Kidney epithelial cell (primary cell): ENCODE results near the gene CX3CL1. TPM values are rescaled to one million over a fixed set of nuclear protein-coding genes. Genes with fewer than 3 reads are reported as not detected.

ENCODE experiments used
- DNase-seq: peaks from one replicate; pipeline ENCODE4 v3.0.0-alpha.2; 2010; ENCODE audit warnings: low read depth
- H3K27me3 ChIP-seq: 2 replicates; pipeline ENCODE4 v1.6.0; 2011; ENCODE audit warnings: low read length; ENCODE audit not compliant: control insufficient read depth, insufficient read depth
- H3K36me3 ChIP-seq: 2 replicates; pipeline ENCODE4 v1.5.1; 2011; ENCODE audit warnings: low read length; ENCODE audit not compliant: control insufficient read depth, insufficient read depth
- H3K4me3 ChIP-seq: 2 replicates; pipeline ENCODE4 v1.5.1; 2011; ENCODE audit warnings: low read depth, mild to moderate bottlenecking, control low read depth, low read length
- total RNA-seq: library from RNA; depleted of rRNA; stranded (reverse); fragments of >200 nt; gene quantifications from 2 replicates; pipeline ENCODE4 v1.2.3, GENCODE V29; 2015
- TF ChIP-seq, protein P1 (sequence below): IDR thresholded peaks from 2 replicates; pipeline ENCODE4 v1.5.1; 2011; ENCODE audit warnings: mild to moderate bottlenecking, moderate library complexity, low read length, control low read depth, inconsistent platforms; ENCODE audit not compliant: insufficient read depth, poor library complexity, severe bottlenecking

Gene CX3CL1
- total RNA-seq, 1 donor from 2014 or later = 24.8 TPM

DNA sequence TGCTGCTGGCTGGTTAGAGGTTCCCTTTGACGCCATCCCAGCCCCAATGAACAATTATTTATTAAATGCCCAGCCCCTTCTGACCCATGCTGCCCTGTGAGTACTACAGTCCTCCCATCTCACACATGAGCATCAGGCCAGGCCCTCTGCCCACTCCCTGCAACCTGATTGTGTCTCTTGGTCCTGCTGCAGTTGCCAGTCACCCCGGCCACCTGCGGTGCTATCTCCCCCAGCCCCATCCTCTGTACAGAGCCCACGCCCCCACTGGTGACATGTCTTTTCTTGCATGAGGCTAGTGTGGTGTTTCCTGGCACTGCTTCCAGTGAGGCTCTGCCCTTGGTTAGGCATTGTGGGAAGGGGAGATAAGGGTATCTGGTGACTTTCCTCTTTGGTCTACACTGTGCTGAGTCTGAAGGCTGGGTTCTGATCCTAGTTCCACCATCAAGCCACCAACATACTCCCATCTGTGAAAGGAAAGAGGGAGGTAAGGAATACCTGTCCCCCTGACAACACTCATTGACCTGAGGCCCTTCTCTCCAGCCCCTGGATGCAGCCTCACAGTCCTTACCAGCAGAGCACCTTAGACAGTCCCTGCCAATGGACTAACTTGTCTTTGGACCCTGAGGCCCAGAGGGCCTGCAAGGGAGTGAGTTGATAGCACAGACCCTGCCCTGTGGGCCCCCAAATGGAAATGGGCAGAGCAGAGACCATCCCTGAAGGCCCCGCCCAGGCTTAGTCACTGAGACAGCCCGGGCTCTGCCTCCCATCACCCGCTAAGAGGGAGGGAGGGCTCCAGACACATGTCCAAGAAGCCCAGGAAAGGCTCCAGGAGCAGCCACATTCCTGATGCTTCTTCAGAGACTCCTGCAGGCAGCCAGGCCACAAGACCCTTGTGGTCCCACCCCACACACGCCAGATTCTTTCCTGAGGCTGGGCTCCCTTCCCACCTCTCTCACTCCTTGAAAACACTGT lies 11.3 kb downstream of the CX3CL1 start:
- TF ChIP-seq, protein P1, sequence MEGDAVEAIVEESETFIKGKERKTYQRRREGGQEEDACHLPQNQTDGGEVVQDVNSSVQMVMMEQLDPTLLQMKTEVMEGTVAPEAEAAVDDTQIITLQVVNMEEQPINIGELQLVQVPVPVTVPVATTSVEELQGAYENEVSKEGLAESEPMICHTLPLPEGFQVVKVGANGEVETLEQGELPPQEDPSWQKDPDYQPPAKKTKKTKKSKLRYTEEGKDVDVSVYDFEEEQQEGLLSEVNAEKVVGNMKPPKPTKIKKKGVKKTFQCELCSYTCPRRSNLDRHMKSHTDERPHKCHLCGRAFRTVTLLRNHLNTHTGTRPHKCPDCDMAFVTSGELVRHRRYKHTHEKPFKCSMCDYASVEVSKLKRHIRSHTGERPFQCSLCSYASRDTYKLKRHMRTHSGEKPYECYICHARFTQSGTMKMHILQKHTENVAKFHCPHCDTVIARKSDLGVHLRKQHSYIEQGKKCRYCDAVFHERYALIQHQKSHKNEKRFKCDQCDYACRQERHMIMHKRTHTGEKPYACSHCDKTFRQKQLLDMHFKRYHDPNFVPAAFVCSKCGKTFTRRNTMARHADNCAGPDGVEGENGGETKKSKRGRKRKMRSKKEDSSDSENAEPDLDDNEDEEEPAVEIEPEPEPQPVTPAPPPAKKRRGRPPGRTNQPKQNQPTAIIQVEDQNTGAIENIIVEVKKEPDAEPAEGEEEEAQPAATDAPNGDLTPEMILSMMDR = no peak
- DNase-seq = no peak
- Histone ChIP-seq H3K36me3 (no peaks in the 10 kb centered on the region), H3K27me3 (no peaks in the 10 kb centered on the region), H3K4me3 (no peak overlapping the region)

DNA sequence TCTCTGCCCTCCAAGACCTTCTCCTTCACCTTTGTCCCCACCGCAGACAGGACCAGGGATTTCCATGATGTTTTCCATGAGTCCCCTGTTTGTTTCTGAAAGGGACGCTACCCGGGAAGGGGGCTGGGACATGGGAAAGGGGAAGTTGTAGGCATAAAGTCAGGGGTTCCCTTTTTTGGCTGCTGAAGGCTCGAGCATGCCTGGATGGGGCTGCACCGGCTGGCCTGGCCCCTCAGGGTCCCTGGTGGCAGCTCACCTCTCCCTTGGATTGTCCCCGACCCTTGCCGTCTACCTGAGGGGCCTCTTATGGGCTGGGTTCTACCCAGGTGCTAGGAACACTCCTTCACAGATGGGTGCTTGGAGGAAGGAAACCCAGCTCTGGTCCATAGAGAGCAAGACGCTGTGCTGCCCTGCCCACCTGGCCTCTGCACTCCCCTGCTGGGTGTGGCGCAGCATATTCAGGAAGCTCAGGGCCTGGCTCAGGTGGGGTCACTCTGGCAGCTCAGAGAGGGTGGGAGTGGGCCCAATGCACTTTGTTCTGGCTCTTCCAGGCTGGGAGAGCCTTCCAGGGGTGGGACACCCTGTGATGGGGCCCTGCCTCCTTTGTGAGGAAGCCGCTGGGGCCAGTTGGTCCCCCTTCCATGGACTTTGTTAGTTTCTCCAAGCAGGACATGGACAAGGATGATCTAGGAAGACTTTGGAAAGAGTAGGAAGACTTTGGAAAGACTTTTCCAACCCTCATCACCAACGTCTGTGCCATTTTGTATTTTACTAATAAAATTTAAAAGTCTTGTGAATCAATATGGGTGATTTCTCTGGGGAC lies 12.2 kb downstream of the CX3CL1 start:
- TF ChIP-seq, protein P1 = no peak
- H3K27me3 ChIP-seq = no peaks in the 10 kb centered on the region
- DNase-seq = no peak

DNA sequence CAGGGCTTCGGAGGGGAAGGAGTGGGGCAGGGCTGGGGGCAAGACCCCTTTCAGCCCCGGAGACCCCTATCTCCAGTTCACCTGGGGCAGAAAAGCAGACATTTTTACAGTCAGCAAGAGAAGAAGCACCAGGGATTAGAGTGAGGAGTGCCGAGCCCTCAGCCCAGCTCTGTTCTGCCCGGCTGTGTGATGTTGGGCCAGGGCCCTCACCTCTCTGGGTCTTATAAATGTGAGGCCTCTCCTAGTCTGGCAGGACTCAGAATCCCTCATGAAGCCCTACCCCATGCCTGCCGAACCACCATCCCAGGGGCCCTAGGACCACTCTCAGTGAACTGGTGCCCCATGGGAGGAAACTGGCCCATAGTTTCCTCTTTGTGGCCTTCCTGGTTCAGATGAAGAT lies 12.8 kb downstream of the CX3CL1 start:
- DNase-seq = no peak
- Histone ChIP-seq H3K4me3 (no peak overlapping the region), H3K27me3 (no peaks in the 10 kb centered on the region), H3K36me3 (no peaks in the 10 kb centered on the region)
- TF ChIP-seq, protein P1 = no peak

More for the DNA sequence above, 12.2 kb downstream of the CX3CL1 start:
- H3K36me3 ChIP-seq = no peaks in the 10 kb centered on the region
- no peak overlapping the region for H3K4me3 ChIP-seq

DNA sequence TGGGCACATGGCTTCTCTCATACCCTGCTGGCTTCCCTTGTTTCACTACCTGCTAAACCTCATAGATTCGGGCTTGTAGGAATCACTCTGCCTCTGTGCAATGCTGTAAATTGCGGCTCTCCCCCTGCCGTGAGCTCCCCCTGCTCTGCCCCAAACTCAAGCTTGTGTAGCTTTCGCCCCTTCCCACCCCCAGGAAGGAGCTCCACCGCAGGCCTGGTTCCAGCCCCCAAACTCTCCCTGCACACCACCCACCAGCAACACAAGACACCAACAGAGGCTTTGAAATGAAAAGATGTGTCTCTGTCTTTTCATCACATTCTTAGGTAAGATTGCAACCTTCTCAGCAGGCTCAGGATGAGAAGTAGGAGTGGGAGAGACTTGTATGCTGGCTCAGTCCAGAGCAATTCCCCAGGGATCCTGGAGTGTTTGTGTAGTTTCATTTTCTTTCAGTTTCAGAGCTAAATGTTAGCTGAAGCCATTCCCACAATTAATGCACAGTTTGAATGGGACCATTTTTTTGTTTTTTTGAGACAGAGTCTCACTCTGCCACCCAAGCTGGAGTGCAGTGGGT lies 14.2 kb downstream of the CX3CL1 start:
- DNase-seq = no peak
- TF ChIP-seq, protein P1 = no peak
- no peak overlapping the region for H3K4me3 ChIP-seq
- H3K36me3 ChIP-seq = no peaks in the 10 kb centered on the region
- H3K27me3 ChIP-seq = no peaks in the 10 kb centered on the region

DNA sequence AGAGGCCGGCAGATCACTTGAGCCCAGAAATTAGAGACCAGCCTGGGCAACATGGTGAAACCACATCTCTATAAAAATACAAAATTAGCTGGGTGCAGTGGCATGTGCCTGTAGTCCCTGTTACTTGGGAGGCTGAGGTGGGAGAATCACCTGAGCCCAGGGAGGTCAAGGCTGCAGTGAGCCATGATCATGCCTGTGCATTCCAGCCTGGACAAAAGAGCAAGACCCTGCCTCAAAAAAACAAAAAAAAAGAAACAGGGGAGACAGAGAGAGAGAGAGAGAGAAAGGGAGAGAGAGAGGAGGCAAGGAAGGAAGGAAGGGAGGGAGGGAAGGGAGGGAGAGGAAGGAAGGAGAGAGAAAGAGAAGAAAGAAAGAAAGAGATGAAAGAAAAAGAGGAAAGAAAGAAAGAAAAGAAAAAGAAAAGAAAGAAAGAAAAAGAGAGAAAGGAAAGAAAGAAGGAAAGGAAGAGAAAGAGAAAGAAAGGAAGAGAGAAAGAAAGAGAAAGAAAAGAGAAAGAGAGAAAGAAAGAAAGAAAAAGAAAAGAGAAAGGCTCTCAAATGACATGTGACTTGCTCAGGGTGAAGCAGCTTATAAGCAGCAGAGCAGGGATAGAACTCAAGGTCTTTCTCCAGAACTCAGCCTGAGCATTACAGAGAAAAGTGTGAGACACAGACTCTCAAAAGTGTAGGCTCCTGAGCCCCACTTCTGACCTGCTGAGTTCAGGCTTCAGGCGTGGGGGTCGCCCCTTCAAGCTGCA lies 15.5 kb downstream of the CX3CL1 start:
- Histone ChIP-seq H3K36me3 (no peaks in the 10 kb centered on the region), H3K27me3 (no peaks in the 10 kb centered on the region), H3K4me3 (no peak overlapping the region)
- DNase-seq = no peak
- TF ChIP-seq, protein P1 = no peak
